ENCODE data around the gene TP53. TPM values are rescaled to one million over a fixed set of nuclear protein-coding genes. Genes with fewer than 3 reads are reported as not detected.

Gene TP53
- polyA plus RNA-seq, 2 of the 4 experiments (the other 2 are of a cell fraction) = 59.4 to 65.9 TPM

GRCh38 chr17:7710301-7710700, 23.0 kb upstream of the TP53 start:
- H3K4me1 ChIP-seq = peaks cover 2% of the 10 kb centered on the region; the same call in 2 of the 3 replicates
- no peak overlapping the region for H3K4me3 ChIP-seq
- ATAC-seq (no peak), FAIRE-seq (no peak), DNase-seq (ENCODE audit: low read depth in 1 of 2, low spot score in 1 of 2) (no peak)
- no peak overlapping the region for H3K4me2 ChIP-seq
- ChIA-PET CTCF (interaction anchor here (1.1 to 3.7 kb wide), 8 partner anchors 9 to 124 kb away, joined by 3 to 21 read pairs (median 4); partner anchors contain the start of genes TP53 and WRAP53), POLR2A (no interaction called here)
- no peak overlapping the region for H3K27ac ChIP-seq
- no peak for TF ChIP-seq KDM5A (IDR thresholded peaks at IDR 0.05)
- H3K9me3 ChIP-seq = no peaks in the 10 kb centered on the region
- 80% methylated on average over 7 of the region's 7 CpGs for WGBS (ENCODE audit: missing lambda C conversion rate)

DNA sequence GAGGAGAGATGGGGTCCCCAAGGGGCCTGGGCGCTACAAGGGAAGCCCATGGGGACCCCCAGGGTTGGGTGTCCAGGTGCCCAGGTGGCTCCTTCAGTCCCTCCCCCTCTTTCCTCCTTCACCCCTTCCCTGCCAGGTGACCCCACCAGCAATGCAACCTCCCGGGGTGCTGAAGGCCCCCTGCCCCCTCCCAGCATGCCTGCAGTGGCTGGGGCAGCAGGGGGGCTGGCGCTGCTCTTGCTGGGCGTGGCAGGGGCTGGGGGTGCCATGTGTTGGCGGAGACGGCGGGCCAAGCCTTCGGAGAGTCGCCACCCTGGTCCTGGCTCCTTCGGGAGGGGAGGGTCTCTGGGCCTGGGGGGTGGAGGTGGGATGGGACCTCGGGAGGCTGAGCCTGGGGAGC, 21.7 kb upstream of the TP53 start:
- ATAC-seq = no peak
- Histone ChIP-seq H3K4me3 (no peak overlapping the region), H3K9me3 (no peaks in the 10 kb centered on the region), H3K4me1 (peaks cover 10% of the 10 kb centered on the region; the same call in 2 of the 3 replicates), H3K27ac (no peak overlapping the region), H3K4me2 (no peak overlapping the region)
- no peak for TF ChIP-seq CHD4 (IDR thresholded peaks at IDR 0.05; ENCODE audit: borderline replicate concordance)
- no peak for TF ChIP-seq SMC3 (IDR thresholded peaks at IDR 0.05)
- TF ChIP-seq NR3C1 (IDR thresholded peaks at IDR 0.05) = no peak
- TF ChIP-seq GATA3 (IDR thresholded peaks at IDR 0.05; ENCODE audit: borderline replicate concordance) = no peak
- TF ChIP-seq, protein P1, sequence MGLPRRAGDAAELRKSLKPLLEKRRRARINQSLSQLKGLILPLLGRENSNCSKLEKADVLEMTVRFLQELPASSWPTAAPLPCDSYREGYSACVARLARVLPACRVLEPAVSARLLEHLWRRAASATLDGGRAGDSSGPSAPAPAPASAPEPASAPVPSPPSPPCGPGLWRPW (IDR thresholded peaks at IDR 0.05) = no peak
- TF ChIP-seq, protein P2, sequence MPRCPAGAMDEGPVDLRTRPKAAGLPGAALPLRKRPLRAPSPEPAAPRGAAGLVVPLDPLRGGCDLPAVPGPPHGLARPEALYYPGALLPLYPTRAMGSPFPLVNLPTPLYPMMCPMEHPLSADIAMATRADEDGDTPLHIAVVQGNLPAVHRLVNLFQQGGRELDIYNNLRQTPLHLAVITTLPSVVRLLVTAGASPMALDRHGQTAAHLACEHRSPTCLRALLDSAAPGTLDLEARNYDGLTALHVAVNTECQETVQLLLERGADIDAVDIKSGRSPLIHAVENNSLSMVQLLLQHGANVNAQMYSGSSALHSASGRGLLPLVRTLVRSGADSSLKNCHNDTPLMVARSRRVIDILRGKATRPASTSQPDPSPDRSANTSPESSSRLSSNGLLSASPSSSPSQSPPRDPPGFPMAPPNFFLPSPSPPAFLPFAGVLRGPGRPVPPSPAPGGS (IDR thresholded peaks at IDR 0.05) = no peak
- TF ChIP-seq, protein P3, sequence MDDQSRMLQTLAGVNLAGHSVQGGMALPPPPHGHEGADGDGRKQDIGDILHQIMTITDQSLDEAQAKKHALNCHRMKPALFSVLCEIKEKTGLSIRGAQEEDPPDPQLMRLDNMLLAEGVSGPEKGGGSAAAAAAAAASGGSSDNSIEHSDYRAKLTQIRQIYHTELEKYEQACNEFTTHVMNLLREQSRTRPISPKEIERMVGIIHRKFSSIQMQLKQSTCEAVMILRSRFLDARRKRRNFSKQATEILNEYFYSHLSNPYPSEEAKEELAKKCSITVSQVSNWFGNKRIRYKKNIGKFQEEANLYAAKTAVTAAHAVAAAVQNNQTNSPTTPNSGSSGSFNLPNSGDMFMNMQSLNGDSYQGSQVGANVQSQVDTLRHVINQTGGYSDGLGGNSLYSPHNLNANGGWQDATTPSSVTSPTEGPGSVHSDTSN (IDR thresholded peaks at IDR 0.05) = no peak
- DNase-seq (ENCODE audit: low read depth in 1 of 2, low spot score in 1 of 2) = no peak
- WGBS (ENCODE audit: missing lambda C conversion rate) = 55% methylated on average over 6 of the region's 11 CpGs
- POLR2A ChIA-PET = no interaction called here
- no peak for FAIRE-seq
- CTCF ChIA-PET = interaction anchor here (1.3 to 3.7 kb wide), 3 partner anchors 8 to 55 kb away, joined by 3 to 18 read pairs (median 5); partner anchors contain the start of genes TP53 and WRAP53

DNA sequence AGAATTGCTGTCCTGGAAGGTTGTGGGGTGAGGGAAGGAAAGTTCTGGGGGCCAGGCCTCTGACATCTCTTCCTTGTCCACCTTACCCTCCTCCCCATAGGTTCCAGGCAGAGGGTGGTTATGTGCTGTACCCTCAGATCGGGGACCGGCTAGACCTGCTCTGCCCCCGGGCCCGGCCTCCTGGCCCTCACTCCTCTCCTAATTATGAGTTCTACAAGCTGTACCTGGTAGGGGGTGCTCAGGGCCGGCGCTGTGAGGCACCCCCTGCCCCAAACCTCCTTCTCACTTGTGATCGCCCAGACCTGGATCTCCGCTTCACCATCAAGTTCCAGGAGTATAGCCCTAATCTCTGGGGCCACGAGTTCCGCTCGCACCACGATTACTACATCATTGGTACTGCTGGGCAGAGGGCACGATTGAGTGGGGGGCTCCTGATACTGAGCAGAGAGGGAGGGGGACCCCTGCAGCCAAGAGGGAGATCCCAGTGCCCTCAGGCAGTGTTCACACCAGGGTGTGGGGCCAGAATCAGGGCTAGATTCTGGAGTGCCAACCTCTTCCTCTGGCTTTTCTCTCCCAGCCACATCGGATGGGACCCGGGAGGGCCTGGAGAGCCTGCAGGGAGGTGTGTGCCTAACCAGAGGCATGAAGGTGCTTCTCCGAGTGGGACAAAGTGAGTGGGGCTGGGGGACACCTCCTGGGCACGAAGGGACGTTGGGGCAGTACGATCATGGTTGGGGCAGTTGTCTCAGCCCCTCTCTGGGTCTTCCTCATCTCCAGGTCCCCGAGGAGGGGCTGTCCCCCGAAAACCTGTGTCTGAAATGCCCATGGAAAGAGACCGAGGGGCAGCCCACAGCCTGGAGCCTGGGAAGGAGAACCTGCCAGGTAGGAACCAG, 20.8 kb upstream of the TP53 start:
- FAIRE-seq (no peak), ATAC-seq (no peak), DNase-seq (ENCODE audit: low read depth in 1 of 2, low spot score in 1 of 2) (no peak)
- WGBS (ENCODE audit: missing lambda C conversion rate) = 56% methylated on average over 22 of the region's 22 CpGs
- Histone ChIP-seq H3K4me2 (no peak overlapping the region), H3K4me3 (no peak overlapping the region), H3K27ac (no peak overlapping the region), H3K4me1 (peaks cover 13% of the 10 kb centered on the region; the same call in 2 of the 3 replicates), H3K9me3 (no peaks in the 10 kb centered on the region)
- POLR2A ChIA-PET = no interaction called here
- CTCF ChIA-PET = interaction anchor here (1.6 to 11.1 kb wide), 6 partner anchors 9 to 74 kb away, joined by 5 to 103 read pairs (median 12); partner anchors contain the start of genes TP53 and WRAP53
- TF ChIP-seq TP53 (CRISPR knock-in tag; IDR thresholded peaks at IDR 0.05) (no peak), RFX5 (IDR thresholded peaks at IDR 0.05) (no peak), ZFP36 (IDR thresholded peaks at IDR 0.05; ENCODE audit: borderline replicate concordance, partially characterized antibody) (no peak), ZNF302 (CRISPR knock-in tag; IDR thresholded peaks at IDR 0.05) (no peak), ELK1 (IDR thresholded peaks at IDR 0.05; ENCODE audit: low read depth, low read length) (no peak), JUNB (IDR thresholded peaks at IDR 0.05) (no peak), CBX8 (IDR thresholded peaks at IDR 0.05) (no peak), SREBF2 (IDR thresholded peaks at IDR 0.05) (no peak), NPAS2 (CRISPR knock-in tag; IDR thresholded peaks at IDR 0.05; ENCODE audit: borderline replicate concordance) (no peak), HDAC2 (IDR thresholded peaks at IDR 0.05) (no peak)

Data from A549 (cell line).